HT1080 (cell line): ENCODE results near the gene TSPAN16. TPM values are rescaled to one million over a fixed set of nuclear protein-coding genes. Genes with fewer than 3 reads are reported as not detected.
"Not testable (repeated sequence)": the region's sequence is repeated elsewhere in the genome, so short reads cannot be mapped to it uniquely, and the experiment has no call there.

Experiments
- DNase-seq: peaks from one replicate; pipeline ENCODE4 v3.0.0-alpha.2; 2015; ENCODE audit warnings: low read depth
- total RNA-seq: library from RNA; depleted of rRNA; stranded (reverse); fragments of >200 nt; shearing (Covaris generic); gene quantifications from 2 replicates; pipeline ENCODE4 v1.2.3, GENCODE V29; 2014

Gene TSPAN16
- total RNA-seq, 1 experiment from 2014 or later: not detected

- no peak for DNase-seq
Observed at GRCh38 chr19:11304936-11305335, 9.0 kb downstream of the TSPAN16 start.

DNA sequence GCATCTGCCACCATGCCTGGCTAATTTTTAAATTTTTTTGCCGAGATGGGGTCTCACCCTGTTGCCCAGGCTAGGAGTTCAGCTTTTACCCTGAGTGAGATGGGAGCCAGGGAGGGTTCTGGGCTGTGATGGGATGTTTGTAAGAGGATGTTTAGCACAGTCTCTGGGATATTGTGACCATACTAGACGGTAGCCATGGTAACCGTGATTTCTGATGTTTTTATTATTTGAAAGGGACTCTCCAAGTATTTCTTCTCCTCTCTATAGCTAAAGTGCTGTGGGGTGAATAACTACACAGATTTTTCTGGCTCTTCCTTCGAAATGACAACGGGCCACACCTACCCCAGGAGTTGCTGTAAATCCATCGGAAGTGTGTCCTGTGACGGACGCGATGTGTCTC lies 10.4 kb downstream of the TSPAN16 start:
- no peak for DNase-seq

GRCh38 chr19:11320278-11320995 lies 24.5 kb downstream of the TSPAN16 start:
- DNase-seq: not testable (repeated sequence)

GRCh38 chr19:11321191-11322126 lies 25.5 kb downstream of the TSPAN16 start:
- no peak for DNase-seq

DNA sequence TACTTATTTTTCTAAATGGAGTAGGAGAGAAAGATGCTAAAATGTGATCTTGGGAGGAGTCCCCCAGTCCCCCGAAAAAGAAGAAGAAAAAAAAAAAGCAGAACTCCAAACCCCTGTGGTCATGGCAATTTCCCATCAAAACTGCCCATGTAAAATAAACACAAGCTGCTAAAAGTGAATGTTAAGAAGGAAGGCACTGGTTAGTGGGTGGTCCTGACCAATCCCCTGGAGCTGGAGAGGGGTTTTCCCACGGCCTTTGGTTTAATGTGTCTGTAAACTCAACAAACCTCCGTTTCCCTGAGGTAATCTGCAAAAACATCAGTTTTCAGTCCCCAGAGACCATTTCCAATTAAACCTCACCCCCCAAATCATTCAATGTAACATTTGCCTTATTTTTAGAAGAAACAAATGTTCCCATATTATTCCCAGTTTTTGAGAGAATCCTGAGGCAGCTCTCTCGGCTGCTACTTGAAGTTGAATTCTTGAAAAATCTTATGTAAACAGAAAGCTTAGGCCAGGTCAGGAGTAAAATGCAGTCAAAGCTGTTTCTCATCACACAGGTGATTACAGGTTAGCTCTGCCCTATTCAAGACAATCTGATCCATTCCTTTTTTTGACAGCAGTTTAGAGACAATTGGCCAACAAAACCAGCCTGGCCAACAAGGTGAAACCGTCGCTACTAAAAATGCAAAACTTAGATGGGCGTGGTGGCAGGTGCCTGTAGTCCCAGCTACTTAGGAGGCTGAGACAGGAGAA lies 26.5 kb downstream of the TSPAN16 start:
- DNase-seq: no peak

- DNase-seq: no peak
Observed at GRCh38 chr19:11323601-11324078, 27.7 kb downstream of the TSPAN16 start.

DNA sequence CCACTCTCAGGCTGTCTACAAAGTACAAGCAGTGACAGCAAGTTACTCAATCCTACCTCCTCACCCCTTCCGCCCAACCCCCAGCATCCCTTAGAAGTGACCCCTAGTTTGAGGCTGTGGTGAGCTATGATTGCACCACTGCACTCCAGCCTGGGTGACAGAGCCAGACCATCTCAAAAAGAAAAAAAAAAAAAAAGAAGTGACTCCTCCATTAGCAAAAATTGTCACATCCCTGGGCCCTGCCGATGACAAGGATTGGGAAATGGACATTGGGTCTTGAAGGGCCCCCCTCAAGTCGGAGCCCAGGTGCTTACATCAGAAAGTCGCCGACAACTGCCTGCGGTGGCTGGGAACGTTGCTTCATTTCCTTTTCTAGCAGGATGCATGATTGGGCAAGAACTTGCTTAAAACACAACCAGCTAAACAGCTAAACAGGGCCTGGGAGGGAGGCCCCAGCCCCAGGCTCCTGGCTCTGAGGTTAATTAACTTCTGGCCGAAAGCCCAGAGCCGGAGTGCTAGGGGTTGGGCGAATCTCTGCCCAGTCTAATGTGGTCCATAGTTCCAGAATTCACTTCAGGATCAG lies 28.2 kb downstream of the TSPAN16 start:
- peak; percentile 76 for DNase-seq

DNA sequence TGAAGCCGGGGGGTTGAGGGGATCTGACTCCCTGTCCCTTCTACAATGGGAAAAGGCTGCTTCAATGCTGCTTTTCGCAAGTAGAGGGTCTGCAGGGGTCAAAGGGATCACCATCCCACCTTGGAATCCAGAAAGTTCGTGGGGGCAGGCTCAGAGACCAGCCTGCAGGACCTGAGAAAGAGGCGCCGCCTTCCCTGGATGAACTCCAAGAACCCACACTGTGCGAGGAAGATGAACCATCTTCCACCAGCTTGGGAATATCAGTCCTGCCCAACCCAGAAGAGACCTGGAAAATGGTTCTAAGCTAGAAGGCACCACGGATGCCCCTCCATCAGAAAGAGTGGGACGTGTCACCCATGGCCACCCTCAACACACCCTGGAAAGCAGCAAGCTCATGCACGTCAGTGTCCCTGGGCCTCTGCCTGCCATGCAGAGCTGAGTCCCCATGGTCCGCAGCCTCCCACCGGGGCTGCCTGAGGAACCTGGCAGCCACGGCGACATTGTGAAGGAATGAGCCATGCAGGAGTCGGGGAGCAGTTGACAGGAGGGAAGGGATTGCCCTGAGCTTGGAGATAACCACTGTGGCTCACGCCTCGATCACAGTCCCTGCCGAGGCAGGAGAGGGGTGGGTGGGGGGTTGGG lies 28.9 kb downstream of the TSPAN16 start:
- no peak for DNase-seq

DNA sequence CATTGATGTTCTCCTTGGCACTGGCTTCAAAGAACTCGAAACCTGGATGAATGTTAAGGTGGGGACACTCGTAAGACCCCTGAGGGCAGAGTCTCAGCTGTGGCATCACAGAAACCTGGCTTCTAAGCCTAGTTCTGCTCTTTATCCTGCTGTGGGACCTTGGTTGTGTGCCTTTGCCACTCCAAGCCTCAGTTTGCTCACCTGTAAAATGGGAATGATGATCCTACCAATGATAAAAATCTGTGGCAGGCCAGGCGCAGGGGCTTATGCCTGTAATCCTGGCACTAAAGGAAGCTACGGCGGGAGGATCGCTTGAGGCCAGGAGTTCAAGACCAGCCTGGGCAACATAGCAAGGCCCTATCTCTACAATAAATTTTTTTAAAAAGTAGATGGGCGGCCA lies 29.6 kb downstream of the TSPAN16 start:
- DNase-seq: no peak

DNA sequence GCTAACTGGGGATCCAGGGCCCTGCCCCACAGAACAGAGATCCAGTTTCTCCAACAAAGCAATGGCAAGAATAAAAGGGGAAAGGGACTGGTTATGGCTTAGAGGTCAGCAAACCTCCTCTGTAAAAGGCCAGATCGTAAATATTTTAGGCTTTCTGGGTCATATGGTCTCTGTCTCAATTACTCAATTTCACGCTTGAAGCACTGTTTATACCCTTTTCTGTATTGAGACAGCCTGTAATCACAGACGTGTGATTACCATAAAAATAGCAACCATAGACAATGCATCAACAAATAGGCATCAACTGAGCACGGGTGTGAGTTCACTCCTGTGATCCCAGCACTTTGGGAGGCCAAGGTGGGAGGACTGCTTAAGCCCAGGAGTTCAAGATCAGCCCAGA lies 34.2 kb downstream of the TSPAN16 start:
- no peak for DNase-seq

DNA sequence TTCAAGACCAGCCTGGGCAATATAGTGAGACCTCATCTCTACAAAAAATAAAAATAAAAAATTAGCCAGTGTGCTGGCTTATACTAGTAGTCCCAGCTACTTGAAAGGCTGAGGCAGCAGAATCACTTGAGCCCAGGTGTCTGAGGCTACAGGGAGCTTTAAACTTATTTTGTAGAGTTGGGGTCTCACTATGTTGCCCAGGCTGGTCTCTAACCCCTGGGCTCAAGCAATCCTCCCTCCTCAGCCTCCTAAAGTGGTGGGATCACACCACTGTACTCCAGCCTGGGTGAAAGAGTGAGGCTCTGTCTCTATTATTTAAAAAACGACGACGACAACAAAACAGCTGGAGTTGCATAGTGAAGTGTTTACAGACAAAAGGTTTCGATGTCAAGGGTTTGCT lies 35.5 kb downstream of the TSPAN16 start:
- DNase-seq: no peak

GRCh38 chr19:11332822-11333221 lies 36.9 kb downstream of the TSPAN16 start:
- no peak for DNase-seq

DNA sequence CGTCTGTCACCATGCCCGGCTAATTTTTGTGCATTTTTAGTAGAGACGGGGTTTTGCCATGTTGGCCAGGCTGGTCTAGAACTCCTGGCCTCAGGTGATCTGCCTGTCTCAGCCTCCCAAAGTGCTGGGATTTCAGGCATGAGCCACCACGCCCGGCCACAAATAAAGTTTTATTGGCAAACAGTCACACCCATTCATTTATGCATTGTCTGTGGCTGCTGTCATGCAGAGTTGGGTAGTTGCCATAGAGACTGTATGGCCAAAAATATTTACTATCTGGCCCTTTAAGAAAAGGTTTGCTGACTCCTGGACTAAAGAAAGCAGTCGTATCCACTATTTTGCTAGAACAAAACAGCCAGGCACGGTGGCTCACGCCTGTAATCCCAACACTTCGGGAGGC lies 37.9 kb downstream of the TSPAN16 start:
- peak; percentile 15 for DNase-seq

DNA sequence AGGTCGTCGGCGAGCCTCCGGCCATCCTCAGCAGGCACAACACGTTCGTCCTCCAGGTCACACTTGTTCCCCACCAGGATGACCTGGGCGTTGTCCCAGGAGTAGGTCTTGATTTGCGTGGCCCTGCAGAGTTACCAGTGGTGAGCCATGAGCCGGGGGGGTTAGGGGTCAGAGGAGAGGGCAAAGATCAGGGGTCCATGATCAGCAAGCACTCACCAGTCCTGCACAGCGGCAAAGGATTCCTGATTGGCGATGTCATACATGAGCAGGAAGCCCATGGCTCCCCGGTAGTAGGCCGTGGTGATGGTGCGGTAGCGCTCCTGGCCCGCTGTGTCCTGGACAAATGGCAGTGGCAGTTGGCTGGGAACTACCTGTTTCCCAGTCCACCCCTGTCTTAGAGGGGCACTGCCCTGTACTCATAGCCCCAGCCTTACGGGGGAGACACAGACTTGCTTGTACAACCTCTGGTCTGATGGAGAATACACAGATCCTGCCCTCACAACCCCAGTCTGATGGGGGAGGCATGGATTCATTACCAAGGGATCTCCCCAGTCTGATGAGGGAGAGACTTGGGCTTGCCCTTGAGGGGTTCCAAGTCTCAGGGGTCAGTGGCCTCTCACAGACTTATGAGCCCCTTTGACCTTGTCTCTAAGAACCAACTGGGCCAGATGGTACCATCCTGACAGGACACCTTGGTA lies 39.6 kb downstream of the TSPAN16 start:
- no peak for DNase-seq

GRCh38 chr19:11337080-11337479 lies 41.1 kb downstream of the TSPAN16 start:
- no peak for DNase-seq

GRCh38 chr19:11338121-11338520 lies 42.2 kb downstream of the TSPAN16 start:
- DNase-seq: no peak

DNA sequence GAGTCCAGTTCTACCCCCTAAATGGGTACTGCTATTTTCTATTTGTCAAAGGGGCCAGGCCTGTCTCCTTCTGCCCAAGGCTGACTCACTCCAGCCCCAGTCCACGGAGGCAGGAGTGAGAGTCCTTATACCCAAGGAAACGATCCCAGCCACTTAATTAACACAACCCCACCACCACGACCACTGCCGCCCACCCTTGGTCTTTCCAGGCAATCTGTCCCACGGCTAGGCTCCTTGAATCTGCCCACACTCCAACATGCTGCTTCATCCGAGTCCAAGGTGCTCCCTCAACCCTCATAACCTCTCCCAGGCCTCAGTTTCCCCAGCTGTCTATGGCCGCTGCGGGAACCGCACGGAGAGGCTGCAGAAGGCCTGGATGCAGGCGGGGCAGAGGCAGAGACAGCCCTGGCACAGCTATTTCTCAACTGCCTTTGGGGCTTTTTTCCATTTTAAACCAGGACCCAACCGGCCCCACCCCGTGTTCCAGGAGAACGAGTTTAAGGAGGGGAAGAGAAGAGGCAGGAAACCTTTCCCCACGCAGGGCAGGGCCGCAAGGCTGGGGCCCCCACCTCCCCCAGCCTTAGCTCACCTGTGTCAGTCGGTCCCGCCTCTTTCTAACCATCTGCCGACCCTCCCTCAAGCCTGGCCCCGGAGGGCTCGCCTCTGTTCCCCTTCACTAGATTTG lies 42.8 kb downstream of the TSPAN16 start:
- no peak for DNase-seq

DNA sequence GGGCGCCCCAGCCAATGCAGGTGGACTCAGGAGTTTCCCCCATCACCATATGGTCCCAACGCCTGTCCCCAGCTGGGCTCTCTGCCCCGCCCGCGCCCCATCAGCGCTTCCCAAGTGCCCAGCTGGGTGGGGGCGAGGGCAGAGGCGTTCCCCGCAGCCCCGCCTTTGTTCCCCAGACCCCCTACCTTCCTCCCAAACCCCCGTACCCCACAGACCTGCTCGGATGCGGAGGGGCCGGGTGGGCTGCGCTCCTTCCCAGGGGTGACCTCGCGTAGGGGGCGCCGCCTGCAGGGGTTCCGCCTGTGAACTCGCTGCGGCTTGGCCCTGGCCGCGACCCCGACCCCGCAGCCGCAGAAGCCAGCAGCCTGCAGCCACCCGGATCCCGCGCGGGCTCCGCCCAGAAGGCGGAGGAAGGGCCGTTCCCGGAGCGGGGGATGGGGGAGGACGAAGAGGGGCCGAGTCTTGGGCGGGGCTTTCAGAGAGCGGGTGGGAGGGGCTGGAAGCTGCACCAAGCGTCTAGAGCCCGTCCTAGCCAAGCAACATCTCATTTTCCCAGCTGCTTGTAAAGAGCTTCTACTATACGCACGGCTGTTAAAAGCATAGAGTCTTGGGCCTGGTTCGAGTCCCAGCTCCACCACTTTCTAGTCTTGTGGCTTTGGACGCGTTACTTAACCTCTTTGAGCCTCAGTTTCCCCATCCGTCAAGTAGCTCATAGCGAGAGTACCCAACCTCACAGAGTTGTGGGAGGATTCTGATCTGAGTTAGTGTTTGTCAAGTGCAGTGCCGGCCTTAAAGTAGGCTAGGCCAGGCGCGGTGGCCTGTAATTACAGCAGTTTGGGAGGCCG lies 43.5 kb downstream of the TSPAN16 start, which contains the start of gene RAB3D:
RAB3D (minus strand) TSS at position 404 of the 845 bp plus-strand sequence. CDS start 2,258 bp downstream, outside the sequence.
- no peak for DNase-seq
